ENCODE data around the gene DIP2A.
"Not testable (repeated sequence)": the region's sequence is repeated elsewhere in the genome, so short reads cannot be mapped to it uniquely, and the experiment has no call there.

Gene DIP2A

DNA sequence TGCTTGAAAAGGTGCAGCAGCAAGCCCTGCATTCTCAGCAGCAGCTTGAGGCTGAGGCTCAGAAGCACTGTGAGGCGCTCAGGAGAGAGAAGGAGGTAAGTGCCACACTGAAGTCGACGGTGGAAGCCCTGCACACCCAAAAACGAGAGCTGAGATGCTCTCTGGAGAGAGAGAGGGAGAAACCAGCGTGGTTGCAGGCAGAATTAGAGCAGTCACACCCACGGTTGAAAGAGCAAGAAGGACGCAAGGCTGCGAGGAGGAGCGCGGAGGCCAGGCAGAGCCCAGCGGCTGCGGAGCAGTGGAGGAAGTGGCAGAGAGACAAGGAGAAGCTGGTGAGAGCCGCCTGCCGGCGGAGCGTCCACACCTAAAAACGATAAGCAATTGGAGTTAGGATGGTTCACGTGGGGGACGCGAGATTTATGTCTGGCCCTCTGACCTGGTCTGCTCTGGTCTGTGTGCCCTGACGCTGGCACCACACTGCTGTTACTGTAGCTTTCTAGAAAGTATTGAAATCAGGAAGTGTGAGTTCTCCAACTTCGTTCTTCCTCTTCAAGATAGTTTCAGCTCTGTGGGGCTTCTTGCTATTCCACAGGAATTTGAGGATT, 26.7 kb upstream of the DIP2A start:
- H3K27ac ChIP-seq (ENCODE audit: low read length) = no peak overlapping the region
- H3K4me3 ChIP-seq (ENCODE audit: low read length) = no peak overlapping the region
- H3K9ac ChIP-seq (ENCODE audit: low read length) = no peak overlapping the region
- no peak overlapping the region for H3K4me2 ChIP-seq (ENCODE audit: low read length)
- H3K4me1 ChIP-seq (ENCODE audit: low read length) = peaks cover 8% of the 10 kb centered on the region
- no peak for TF ChIP-seq EZH2phosphoT487 (IDR thresholded peaks at IDR 0.05; ENCODE audit: low read depth)
- TF ChIP-seq, protein P1, sequence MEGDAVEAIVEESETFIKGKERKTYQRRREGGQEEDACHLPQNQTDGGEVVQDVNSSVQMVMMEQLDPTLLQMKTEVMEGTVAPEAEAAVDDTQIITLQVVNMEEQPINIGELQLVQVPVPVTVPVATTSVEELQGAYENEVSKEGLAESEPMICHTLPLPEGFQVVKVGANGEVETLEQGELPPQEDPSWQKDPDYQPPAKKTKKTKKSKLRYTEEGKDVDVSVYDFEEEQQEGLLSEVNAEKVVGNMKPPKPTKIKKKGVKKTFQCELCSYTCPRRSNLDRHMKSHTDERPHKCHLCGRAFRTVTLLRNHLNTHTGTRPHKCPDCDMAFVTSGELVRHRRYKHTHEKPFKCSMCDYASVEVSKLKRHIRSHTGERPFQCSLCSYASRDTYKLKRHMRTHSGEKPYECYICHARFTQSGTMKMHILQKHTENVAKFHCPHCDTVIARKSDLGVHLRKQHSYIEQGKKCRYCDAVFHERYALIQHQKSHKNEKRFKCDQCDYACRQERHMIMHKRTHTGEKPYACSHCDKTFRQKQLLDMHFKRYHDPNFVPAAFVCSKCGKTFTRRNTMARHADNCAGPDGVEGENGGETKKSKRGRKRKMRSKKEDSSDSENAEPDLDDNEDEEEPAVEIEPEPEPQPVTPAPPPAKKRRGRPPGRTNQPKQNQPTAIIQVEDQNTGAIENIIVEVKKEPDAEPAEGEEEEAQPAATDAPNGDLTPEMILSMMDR (IDR thresholded peaks at IDR 0.05; ENCODE audit: low read depth, low read length) = no peak
- H2AFZ ChIP-seq (ENCODE audit: low read depth, low read length) = no peak overlapping the region
- no peaks in the 10 kb centered on the region for H3K9me3 ChIP-seq (ENCODE audit: insufficient read depth, low read length)
- no peaks in the 10 kb centered on the region for H3K27me3 ChIP-seq (ENCODE audit: low read depth, low read length)
- no peaks in the 10 kb centered on the region for H3K79me2 ChIP-seq (ENCODE audit: low read length)
- peaks cover 2% of the 10 kb centered on the region for H3K36me3 ChIP-seq (replicated peaks; ENCODE audit: low read depth, low read length)
- H4K20me1 ChIP-seq (ENCODE audit: insufficient read depth, low read length) = no peaks in the 10 kb centered on the region

DNA sequence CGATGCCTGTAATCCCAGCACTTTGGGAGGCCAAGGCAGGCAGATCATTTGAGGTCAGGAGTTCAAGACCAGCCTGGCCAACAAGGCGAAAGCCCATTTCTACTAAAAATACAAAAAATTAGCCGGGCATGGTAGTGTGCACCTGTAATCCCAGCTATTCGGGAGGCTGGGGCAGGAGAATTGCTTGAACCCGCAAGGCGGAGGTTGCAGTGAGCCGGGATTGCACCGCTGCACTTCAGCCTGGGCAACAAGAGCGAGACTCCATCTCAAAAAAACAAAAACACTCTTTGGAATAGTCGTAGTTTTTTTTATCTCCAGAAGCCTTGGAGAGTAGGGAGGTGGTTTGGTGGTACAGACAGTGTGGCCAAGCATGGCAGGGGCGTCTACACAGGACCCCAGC, 25.6 kb upstream of the DIP2A start:
- not testable (repeated sequence) for H3K27me3 ChIP-seq (ENCODE audit: low read depth, low read length); H3K36me3 ChIP-seq (replicated peaks; ENCODE audit: low read depth, low read length)

DNA sequence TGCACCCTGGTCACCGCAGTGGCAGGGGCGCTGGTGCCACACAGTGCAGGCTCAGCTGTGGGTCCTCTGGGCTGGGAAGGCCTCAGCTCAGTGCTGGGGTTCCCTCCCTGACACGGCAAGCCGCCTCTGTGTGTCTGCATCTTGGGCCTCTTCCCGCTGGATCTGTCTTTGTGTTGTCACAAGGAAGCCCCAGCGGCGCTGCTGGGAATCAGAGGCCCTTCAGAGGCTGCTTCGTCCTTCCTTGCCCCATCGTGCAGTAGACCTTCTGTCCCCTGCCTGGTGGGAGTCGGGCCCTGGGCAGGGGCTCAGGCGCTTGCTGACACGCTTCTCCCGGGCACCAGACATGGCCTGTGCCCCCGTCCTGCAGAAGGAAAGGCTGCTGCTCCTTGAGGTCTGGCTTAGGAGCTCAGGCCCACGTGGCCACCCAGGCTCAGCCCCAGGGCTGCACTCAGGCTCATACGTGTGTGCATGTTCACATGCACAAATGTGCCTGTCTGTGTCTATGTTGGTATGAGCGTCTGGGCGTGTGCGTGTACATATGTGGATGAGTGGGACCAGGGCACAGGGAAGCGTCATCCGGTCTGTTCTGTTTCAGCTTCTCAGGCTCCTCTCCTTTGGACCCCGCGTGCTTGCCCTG, 24.3 kb upstream of the DIP2A start:
- Histone ChIP-seq H3K79me2 (ENCODE audit: low read length) (no peaks in the 10 kb centered on the region), H3K27ac (ENCODE audit: low read length) (no peak overlapping the region), H3K36me3 (replicated peaks; ENCODE audit: low read depth, low read length) (peaks cover 10% of the 10 kb centered on the region), H3K27me3 (ENCODE audit: low read depth, low read length) (no peaks in the 10 kb centered on the region), H2AFZ (ENCODE audit: low read depth, low read length) (no peak overlapping the region), H3K4me2 (ENCODE audit: low read length) (no peak overlapping the region), H3K9me3 (ENCODE audit: insufficient read depth, low read length) (no peaks in the 10 kb centered on the region), H4K20me1 (ENCODE audit: insufficient read depth, low read length) (no peaks in the 10 kb centered on the region), H3K9ac (ENCODE audit: low read length) (no peak overlapping the region), H3K4me1 (ENCODE audit: low read length) (peaks cover 8% of the 10 kb centered on the region), H3K4me3 (ENCODE audit: low read length) (no peak overlapping the region)
- TF ChIP-seq, protein P1 (IDR thresholded peaks at IDR 0.05; ENCODE audit: low read depth, low read length) = no peak
- no peak for TF ChIP-seq EZH2phosphoT487 (IDR thresholded peaks at IDR 0.05; ENCODE audit: low read depth)

More for the DNA sequence above, 25.6 kb upstream of the DIP2A start:
- not testable (repeated sequence) for H3K9me3 ChIP-seq (ENCODE audit: insufficient read depth, low read length); H3K4me2 ChIP-seq (ENCODE audit: low read length); H3K79me2 ChIP-seq (ENCODE audit: low read length); H3K4me1 ChIP-seq (ENCODE audit: low read length); H3K9ac ChIP-seq (ENCODE audit: low read length); H2AFZ ChIP-seq (ENCODE audit: low read depth, low read length); H4K20me1 ChIP-seq (ENCODE audit: insufficient read depth, low read length); H3K4me3 ChIP-seq (ENCODE audit: low read length); H3K27ac ChIP-seq (ENCODE audit: low read length)

DNA sequence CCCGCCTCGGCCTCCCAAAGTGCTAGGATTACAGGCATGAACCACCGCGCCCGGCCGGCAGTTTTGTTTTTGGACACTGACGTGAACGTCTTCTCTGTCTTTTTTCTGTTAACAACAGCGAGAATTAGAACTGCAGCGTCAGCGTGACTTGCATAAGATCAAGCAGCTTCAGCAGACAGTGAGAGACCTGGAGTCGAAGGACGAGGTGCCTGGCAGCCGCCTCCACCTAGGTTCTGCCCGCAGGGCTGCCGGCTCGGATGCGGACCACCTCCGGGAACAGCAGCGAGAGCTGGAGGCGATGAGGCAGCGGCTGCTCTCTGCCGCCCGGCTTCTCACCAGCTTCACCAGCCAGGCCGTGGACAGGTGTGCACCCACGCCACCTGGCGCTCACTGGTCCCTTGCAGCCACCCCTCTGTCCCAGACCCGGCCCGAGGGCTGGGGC, 22.9 kb upstream of the DIP2A start:
- Histone ChIP-seq H3K4me1 (ENCODE audit: low read length) (peaks cover 8% of the 10 kb centered on the region), H3K27ac (ENCODE audit: low read length) (no peak overlapping the region), H3K27me3 (ENCODE audit: low read depth, low read length) (no peaks in the 10 kb centered on the region), H3K9me3 (ENCODE audit: insufficient read depth, low read length) (no peaks in the 10 kb centered on the region), H3K9ac (ENCODE audit: low read length) (no peak overlapping the region), H4K20me1 (ENCODE audit: insufficient read depth, low read length) (no peaks in the 10 kb centered on the region), H2AFZ (ENCODE audit: low read depth, low read length) (no peak overlapping the region), H3K79me2 (ENCODE audit: low read length) (no peaks in the 10 kb centered on the region), H3K36me3 (replicated peaks; ENCODE audit: low read depth, low read length) (peaks cover 10% of the 10 kb centered on the region), H3K4me3 (ENCODE audit: low read length) (no peak overlapping the region), H3K4me2 (ENCODE audit: low read length) (no peak overlapping the region)
- TF ChIP-seq EZH2phosphoT487 (IDR thresholded peaks at IDR 0.05; ENCODE audit: low read depth) = no peak
- TF ChIP-seq, protein P1 (IDR thresholded peaks at IDR 0.05; ENCODE audit: low read depth, low read length) = no peak

All from OCI-LY3 (cell line).